NCI-H1436 (cell line): ENCODE measurements around the gene DNAJC17.

Source experiments
- DNase-seq: peaks from one replicate; lab custom pipeline; 2025; lab: John Stamatoyannopoulos, UW

Gene DNAJC17, protein sequence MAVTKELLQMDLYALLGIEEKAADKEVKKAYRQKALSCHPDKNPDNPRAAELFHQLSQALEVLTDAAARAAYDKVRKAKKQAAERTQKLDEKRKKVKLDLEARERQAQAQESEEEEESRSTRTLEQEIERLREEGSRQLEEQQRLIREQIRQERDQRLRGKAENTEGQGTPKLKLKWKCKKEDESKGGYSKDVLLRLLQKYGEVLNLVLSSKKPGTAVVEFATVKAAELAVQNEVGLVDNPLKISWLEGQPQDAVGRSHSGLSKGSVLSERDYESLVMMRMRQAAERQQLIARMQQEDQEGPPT

DNA sequence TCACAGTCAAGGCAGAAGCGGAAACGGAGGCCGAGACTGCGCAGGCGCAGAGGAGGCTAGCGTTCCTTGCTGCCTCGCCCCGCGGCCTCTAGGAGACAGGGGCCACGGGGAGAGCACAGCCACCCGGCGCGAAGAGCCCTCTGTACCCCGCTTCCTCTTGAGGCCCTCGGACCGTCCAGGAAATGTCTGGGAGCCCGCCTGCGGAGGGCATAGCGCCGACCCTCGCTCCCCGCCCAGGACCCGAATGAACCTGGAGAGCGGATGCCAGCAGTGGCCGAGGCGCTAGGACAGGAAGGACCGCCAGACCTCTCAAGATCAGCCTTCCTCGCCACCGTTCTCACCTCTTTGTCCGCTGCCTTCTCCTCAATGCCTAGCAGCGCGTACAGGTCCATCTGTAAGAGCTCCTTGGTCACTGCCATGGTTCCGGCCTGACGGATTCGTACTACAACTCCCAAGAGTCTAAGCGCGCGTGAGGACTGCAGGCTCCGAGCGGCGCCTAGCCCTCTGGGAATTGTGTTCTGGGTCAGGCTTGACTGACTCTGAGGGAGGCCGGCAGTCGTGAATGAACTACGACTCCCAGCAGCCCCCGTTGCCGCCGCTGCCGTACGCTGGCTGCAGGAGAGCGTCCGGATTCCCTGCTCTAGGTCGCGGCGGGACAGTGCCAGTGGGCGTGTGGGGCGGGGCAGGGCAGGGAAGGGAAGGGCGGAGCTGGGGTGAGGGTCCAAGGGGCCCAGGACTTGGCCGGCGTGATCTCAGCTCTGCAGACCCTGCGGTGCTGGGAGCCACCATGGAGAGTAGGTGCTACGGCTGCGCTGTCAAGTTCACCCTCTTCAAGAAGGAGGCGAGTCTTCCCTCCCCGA is at the start of gene DNAJC17, which contains the start of gene ZFYVE19:
DNAJC17 (minus strand) TSS at position 446 of the 860 bp plus-strand sequence; CDS start at position 419, 27 bp downstream.
ZFYVE19 (plus strand) TSS at position 62 of the 860 bp plus-strand sequence; CDS start at position 563, 501 bp downstream.
- DNase-seq, result peak; percentile 99

GRCh38 chr15:40856746-40857145 is 49.5 kb upstream of the DNAJC17 start:
- DNase-seq, result no peak

GRCh38 chr15:40855706-40856234 is 48.5 kb upstream of the DNAJC17 start:
- no peak for DNase-seq

DNA sequence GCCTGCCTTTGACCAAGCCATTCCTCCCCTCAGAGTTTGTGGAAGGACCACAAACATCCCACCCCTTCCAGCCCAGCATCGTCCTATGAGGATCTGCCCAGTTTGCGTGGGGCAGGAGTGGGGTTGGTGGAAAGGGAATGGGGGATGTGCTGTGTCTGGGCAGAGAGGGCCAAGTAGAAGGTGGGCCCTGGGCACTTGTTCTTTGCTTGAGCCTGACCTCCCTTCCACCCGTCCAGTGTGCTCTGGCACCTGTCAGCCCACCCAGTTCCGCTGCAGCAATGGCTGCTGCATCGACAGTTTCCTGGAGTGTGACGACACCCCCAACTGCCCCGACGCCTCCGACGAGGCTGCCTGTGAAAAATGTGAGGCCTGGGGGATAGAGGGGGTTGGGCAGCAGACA is 46.9 kb upstream of the DNAJC17 start:
- no peak for DNase-seq

DNA sequence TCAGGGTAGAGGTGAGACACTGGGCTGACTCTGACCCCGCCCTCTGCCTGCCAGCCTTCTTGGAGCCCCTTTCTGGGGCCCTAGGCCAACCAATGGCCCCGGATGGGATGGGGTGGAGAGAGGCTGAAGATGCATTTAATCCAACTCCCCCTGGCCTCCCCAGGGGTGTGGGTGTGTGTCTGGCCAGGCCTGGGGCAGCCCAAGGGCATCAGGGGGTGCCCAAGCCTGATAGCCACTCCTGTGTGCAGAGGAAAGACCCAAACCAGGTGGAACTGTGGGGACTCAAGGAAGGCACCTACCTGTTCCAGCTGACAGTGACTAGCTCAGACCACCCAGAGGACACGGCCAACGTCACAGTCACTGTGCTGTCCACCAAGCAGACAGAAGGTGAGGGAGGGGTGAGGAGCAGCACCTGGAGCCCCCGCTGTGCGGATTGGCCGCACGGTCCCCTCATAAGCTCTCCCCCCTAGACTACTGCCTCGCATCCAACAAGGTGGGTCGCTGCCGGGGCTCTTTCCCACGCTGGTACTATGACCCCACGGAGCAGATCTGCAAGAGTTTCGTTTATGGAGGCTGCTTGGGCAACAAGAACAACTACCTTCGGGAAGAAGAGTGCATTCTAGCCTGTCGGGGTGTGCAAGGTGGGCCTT is 46.1 kb upstream of the DNAJC17 start:
- no peak for DNase-seq

- no peak for DNase-seq
Measured at GRCh38 chr15:40852529-40852928, 45.3 kb upstream of the DNAJC17 start.

GRCh38 chr15:40850576-40851112 is 43.4 kb upstream of the DNAJC17 start:
- DNase-seq, result no peak

DNA sequence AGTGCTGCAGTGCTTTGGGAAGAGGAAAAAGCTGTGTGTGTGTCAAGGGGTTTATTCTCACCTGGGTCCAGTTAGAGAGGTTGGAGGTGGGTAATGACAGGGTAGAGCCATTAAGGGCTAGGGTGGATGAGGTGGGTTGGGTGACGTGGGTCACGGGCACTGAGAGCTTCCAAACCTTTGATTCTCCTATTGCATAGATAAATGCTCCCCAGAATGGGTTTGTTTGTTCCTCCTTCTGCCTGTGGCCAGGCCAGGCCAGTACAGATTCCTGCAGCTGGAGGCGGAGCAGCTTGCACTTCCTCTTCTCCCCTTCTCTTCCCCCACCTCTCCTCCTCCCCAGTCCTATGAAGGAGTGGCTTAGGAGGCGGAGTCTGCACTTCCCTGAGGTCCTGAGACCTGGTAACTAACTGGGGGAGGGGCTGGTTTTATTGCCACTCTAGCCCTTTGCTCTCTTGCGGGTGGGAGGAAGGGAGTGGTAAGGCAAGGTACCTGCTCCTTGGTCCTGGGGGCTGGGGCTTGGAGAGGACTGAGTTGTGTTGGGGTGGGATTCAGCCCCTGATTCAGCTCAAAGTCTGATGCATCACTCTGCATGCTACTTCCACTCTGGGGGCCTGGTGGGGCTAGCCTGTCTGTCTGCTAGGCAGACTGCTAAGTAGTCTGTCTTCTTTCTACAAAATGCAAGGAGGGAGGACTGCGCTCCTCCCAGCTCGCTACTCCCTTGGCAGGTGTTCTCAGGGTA is 40.1 kb upstream of the DNAJC17 start:
- DNase-seq, result peak; percentile 70

GRCh38 chr15:40846841-40847222 is 39.6 kb upstream of the DNAJC17 start:
- no peak for DNase-seq

GRCh38 chr15:40845511-40846284 is 38.4 kb upstream of the DNAJC17 start:
- DNase-seq, result no peak

DNA sequence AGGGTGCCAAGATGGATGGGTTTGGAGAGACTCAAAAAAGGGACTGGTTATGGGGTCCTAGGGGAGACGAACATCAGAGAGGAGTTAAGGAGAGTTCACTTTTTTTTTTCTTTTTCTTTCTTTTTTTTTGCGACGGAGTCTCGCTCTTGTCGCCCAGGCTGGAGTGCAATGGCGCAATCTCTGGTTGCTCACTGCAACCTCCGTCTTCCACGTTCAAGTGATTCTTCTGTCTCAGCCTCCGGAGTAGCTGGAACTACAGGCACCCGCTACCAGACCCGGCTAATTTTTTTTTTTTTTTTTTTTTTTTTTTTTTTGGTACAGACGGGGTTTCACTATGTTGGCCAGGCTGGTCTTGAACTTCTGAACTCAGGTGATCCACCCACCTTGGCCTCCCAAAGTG is 37.8 kb upstream of the DNAJC17 start:
- no peak for DNase-seq

DNA sequence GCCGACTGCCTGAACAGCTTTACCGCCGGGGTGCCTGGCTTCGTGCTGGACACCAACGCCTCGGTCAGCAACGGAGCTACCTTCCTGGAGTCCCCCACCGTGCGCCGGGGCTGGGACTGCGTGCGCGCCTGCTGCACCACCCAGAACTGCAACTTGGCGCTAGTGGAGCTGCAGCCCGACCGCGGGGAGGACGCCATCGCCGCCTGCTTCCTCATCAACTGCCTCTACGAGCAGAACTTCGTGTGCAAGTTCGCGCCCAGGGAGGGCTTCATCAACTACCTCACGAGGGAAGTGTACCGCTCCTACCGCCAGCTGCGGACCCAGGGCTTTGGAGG is 37.4 kb upstream of the DNAJC17 start:
- no peak for DNase-seq

GRCh38 chr15:40843885-40844695 is 36.8 kb upstream of the DNAJC17 start, which contains the start of gene SPINT1:
TSS of gene SPINT1 (plus strand) at chr15:40844048. CDS start at chr15:40844555, 507 bp downstream.
- DNase-seq, result no peak

- no peak for DNase-seq
Measured at GRCh38 chr15:40843261-40843884, 36.1 kb upstream of the DNAJC17 start.

DNA sequence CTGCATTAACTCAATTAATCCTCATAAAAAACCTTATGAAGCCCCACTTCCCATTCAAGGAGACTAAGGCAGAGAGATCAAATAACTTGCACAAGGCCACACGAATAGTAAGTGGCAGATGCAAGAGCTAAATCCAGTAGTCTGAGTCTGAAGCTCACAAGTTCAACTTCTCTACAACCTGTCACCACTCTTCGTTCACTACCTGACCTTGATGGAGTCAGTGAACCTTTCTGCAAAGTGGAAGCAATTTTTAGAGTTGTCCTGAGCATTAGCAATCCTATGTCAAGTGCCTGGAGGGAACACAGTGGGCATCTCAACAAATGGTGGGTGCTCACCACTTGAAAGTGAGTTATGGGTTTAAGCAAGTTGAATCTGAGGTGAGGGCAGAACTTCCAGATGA is 34.5 kb upstream of the DNAJC17 start:
- no peak for DNase-seq

DNA sequence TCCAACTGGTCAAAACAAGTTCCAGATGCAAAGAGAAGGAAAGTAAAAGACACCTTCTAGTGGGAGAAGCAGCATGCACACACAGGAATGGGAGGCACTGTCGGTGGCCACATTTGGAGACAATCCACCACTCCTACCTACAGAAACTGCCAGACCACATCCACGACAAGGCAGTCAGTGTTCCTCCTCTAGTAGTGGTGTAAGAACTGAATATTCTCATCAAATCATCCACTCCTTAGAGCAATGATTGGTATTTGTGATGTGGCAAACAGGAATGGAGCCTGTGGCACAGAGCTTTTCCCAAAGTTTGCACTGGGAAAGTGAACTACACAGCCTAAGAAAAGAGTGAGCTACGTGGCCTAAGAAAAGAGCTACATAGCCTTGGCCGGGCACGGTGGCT is 31.5 kb upstream of the DNAJC17 start:
- DNase-seq, result no peak

- DNase-seq, result no peak
Measured at GRCh38 chr15:40836020-40836419, 28.7 kb upstream of the DNAJC17 start.

- no peak for DNase-seq
Measured at GRCh38 chr15:40832903-40833302, 25.6 kb upstream of the DNAJC17 start.

- DNase-seq, result no peak
Measured at GRCh38 chr15:40831861-40832260, 24.6 kb upstream of the DNAJC17 start.
